22Rv1 (cell line): ENCODE data around the gene BLCAP.

Experiments
- H3K27ac ChIP-seq: fragments of 450-650 bp; 2 replicates; pipeline ENCODE4 v1.5.1; 2017
- CTCF ChIP-seq: fragments of 450-650 bp; IDR thresholded peaks from 2 replicates; pipeline ENCODE4 v1.5.1; 2017; ENCODE audit warnings: mild to moderate bottlenecking
- ZFX ChIP-seq: fragments of 450-650 bp; IDR thresholded peaks from 2 replicates; pipeline ENCODE4 v1.6.1; 2017; ENCODE audit warnings: antibody characterized with exemption, borderline replicate concordance

Gene BLCAP

GRCh38 chr20:37468886-37469285 lies 58.8 kb downstream of the BLCAP start:
- H3K27ac ChIP-seq, result no peak overlapping the region
- TF ChIP-seq CTCF (no peak), ZFX (no peak)
